ENCODE data around the gene CREB3.

DNA sequence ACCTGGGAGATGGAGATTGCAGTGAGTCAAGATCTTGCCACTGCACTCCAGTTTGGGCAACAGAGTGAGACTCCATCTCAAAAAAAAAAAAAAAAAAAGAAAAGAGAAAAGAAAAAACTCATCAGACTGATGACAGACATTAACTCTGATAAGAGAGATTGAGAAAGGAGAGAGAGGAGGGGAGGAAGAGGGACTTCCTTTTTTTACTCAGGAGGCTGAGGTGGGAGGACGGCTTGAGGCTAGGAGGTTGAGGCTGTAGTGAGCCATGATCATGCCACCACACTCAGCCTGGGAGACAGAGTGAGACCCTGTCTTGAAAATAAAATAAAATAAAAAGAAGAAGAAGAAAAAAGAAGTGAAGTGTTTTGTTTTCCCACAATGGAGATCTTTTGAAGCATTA is 31.3 kb downstream of the CREB3 start:
- TF ChIP-seq POLR2AphosphoS5 (IDR thresholded peaks at IDR 0.05; ENCODE audit: low read depth, low read length) (no peak), POLR2A (IDR thresholded peaks at IDR 0.05; ENCODE audit: low read depth, low read length) (no peak), POU2F2 (IDR thresholded peaks at IDR 0.05; ENCODE audit: low read depth, low read length) (no peak), TAF1 (IDR thresholded peaks at IDR 0.05; ENCODE audit: low read depth, low read length) (no peak)

Measured in GM12891 (cell line).